Endothelial cell of umbilical vein (primary cell): ENCODE data around the gene PLD1. TPM values are rescaled to one million over a fixed set of nuclear protein-coding genes. Genes with fewer than 3 reads are reported as not detected.

Experiments
- BruUV-seq: library from RNA; stranded (reverse); fragments of 400-500 nt; replicated peaks from 2 replicates; lab custom pipeline; 2021; lab: Mats Ljungman, UMichigan
- CTCF ChIA-PET: fragments of 300-600, 350-600 bp; sonication (Branson Sonifier 250); formaldehyde crosslinking; loops from one replicate; lab custom pipeline; 2021; ENCODE audit warnings: antibody characterized with exemption, inconsistent platforms; lab: Charles Lee
- POLR2A ChIA-PET: fragments of 300-600, 350-600 bp; sonication (Branson Sonifier 250); formaldehyde crosslinking; loops from one replicate; lab custom pipeline; 2021; ENCODE audit warnings: antibody characterized with exemption, inconsistent platforms; lab: Charles Lee
- DNase-seq: peaks from one replicate; pipeline ENCODE4 v3.0.0-alpha.2; 2011; ENCODE audit warnings: low read depth, low spot score
- FAIRE-seq: peaks from 2 replicates; lab custom pipeline; 2011; peaks lifted over from hg19 to GRCh38; lab: Jason Lieb, UNC
- H2AFZ ChIP-seq: 2 replicates; pipeline ENCODE4 v1.6.0; 2012; ENCODE audit warnings: low read depth, low read length, control low read depth, inconsistent platforms
- H3K27ac ChIP-seq: 2 replicates; pipeline ENCODE4 v1.5.1; 2011; ENCODE audit warnings: low read depth, mild to moderate bottlenecking, control low read depth, low read length, moderate library complexity; ENCODE audit not compliant: insufficient read depth
- H3K27me3 ChIP-seq, 2 experiments: 2 replicates each; pipeline versions ENCODE4 v1.6.0 to v1.6.1; 2011; ENCODE audit warnings: low read length in 2 of 2, mixed read lengths in 1 of 2; ENCODE audit not compliant: control insufficient read depth in 2 of 2, insufficient read depth in 2 of 2
- H3K36me3 ChIP-seq, 2 experiments: 2 replicates in 1 of 2; 3 replicates in 1 of 2; pipeline ENCODE4 v1.5.1; 2011; ENCODE audit warnings: low read length in 2 of 2, mild to moderate bottlenecking in 1 of 2, moderate library complexity in 1 of 2; ENCODE audit not compliant: control insufficient read depth in 2 of 2, insufficient read depth in 2 of 2; ENCODE audit errors: extremely low read depth in 1 of 2
- H3K4me1 ChIP-seq: 3 replicates; pipeline ENCODE4 v1.5.1; 2011; ENCODE audit warnings: mild to moderate bottlenecking, low read length; ENCODE audit not compliant: control insufficient read depth, insufficient read depth; ENCODE audit errors: extremely low read depth
- H3K4me2 ChIP-seq: 2 replicates; pipeline ENCODE4 v1.6.1; 2011; ENCODE audit warnings: low read length, control low read depth, mixed read lengths; ENCODE audit not compliant: insufficient read depth
- H3K4me3 ChIP-seq, 3 experiments: fragments of 200-600 bp in 1 of 3; sonication (generic), shearing (Covaris generic) in 1 of 3; replicated peaks in 1 of 3; 2 replicates each; pipeline ENCODE4 v1.5.1; 2011 to 2016; ENCODE audit warnings: control low read depth in 3 of 3, low read length in 3 of 3, mild to moderate bottlenecking in 2 of 3, inconsistent platforms in 1 of 3, low read depth in 1 of 3, moderate library complexity in 1 of 3; ENCODE audit not compliant: insufficient read depth in 1 of 3
- H3K79me2 ChIP-seq: 2 replicates; pipeline ENCODE4 v1.6.0; 2012; ENCODE audit warnings: low read length, inconsistent platforms; ENCODE audit not compliant: control insufficient read depth, insufficient read depth
- H3K9ac ChIP-seq: replicated peaks from 2 replicates; pipeline ENCODE3; 2011; ENCODE audit warnings: low read length, control low read depth; ENCODE audit not compliant: insufficient read depth; ENCODE audit errors: extremely low read depth
- H3K9me1 ChIP-seq: replicated peaks from 3 replicates; pipeline ENCODE4 v1.6.0; 2011; ENCODE audit warnings: mild to moderate bottlenecking, low read length; ENCODE audit not compliant: control insufficient read depth, insufficient read depth; ENCODE audit errors: extremely low read depth
- H3K9me3 ChIP-seq: replicated peaks from 2 replicates; pipeline ENCODE4 v1.5.1; 2012; ENCODE audit warnings: low read length, inconsistent platforms; ENCODE audit not compliant: control insufficient read depth, insufficient read depth
- H4K20me1 ChIP-seq: replicated peaks from 2 replicates; pipeline ENCODE3; 2011; ENCODE audit warnings: mild to moderate bottlenecking, low read length; ENCODE audit not compliant: control insufficient read depth, insufficient read depth; ENCODE audit errors: extremely low read depth
- EZH2 ChIP-seq: IDR thresholded peaks from 2 replicates; pipeline ENCODE4 v1.6.1; 2012; ENCODE audit warnings: borderline replicate concordance, low read depth, mild to moderate bottlenecking, moderate library complexity, low read length, inconsistent platforms; ENCODE audit not compliant: severe bottlenecking
- FOS ChIP-seq: IDR thresholded peaks from 2 replicates; pipeline ENCODE4 v1.6.1; 2011; ENCODE audit warnings: mild to moderate bottlenecking, low read length, moderate library complexity, borderline replicate concordance; ENCODE audit not compliant: insufficient read depth
- GATA2 ChIP-seq: IDR thresholded peaks from 2 replicates; pipeline ENCODE4 v1.7.0; 2011; ENCODE audit warnings: low read depth, mild to moderate bottlenecking, moderate library complexity, mixed read lengths, low read length; ENCODE audit not compliant: insufficient read length, insufficient read depth
- JUN ChIP-seq: IDR thresholded peaks from 2 replicates; pipeline ENCODE4 v1.6.1; 2011; ENCODE audit warnings: borderline replicate concordance, low read depth; ENCODE audit not compliant: insufficient read length, insufficient read depth
- MYC ChIP-seq: IDR thresholded peaks from one replicate; pipeline ENCODE4 v1.6.1; 2011; ENCODE audit warnings: mild to moderate bottlenecking, low read depth, low read length
- POLR2A ChIP-seq: IDR thresholded peaks from 2 replicates; pipeline ENCODE4 v1.6.1; 2012; ENCODE audit warnings: low read depth, mild to moderate bottlenecking, control low read depth, low read length
- POLR2AphosphoS5 ChIP-seq: IDR thresholded peaks from 2 replicates; pipeline ENCODE4 v1.6.1; 2012; ENCODE audit warnings: low read depth, mild to moderate bottlenecking, control low read depth, low read length, moderate library complexity; ENCODE audit not compliant: insufficient read depth
- dilution Hi-C: fragments of 300-500 bp; cut with MboI; formaldehyde crosslinking; loops from one replicate; pipeline ENCODE4 v1.15.0; 2019; ENCODE audit warnings: low sequenced_read_pairs; ENCODE audit not compliant: extremely low pct_ligation_motif_present
- intact Hi-C: fragments of 100-400 bp; cut with micrococcal nuclease; formaldehyde crosslinking; loops from one replicate; pipeline ENCODE4 v1.10.0; 2022
- polyA plus RNA-seq, 4 experiments: library from polyadenylated mRNA; depleted of rRNA in 3 of 4; stranded (reverse) in 3 of 4; unstranded in 1 of 4; fragments of >200 nt; gene quantifications; 2 replicates each; pipeline versions ENCODE4 v1.2.1 to v1.2.3, GENCODE V29; 2011 to 2012; ENCODE audit warnings: missing spikeins in 1 of 4
- total RNA-seq: library from RNA; stranded (reverse); gene quantifications from 2 replicates; pipeline ENCODE4 v1.2.3, GENCODE V29; 2021
- TF ChIP-seq, protein P1 (sequence below): IDR thresholded peaks from 2 replicates; pipeline ENCODE4 v1.6.1; 2011; ENCODE audit not compliant: insufficient read depth, insufficient read length
- TF ChIP-seq, protein P2 (sequence below), 2 donors: IDR thresholded peaks; 1 replicate in 1 of 2; 2 replicates in 1 of 2; pipeline ENCODE4 v1.5.1; 2011; ENCODE audit warnings: low read length in 2 of 2, mild to moderate bottlenecking in 2 of 2, moderate library complexity in 2 of 2, control low read depth in 1 of 2, inconsistent platforms in 1 of 2, low read depth in 1 of 2; ENCODE audit not compliant: insufficient read depth in 1 of 2; ENCODE audit errors: extremely low read depth in 1 of 2

The PLD1 gene
- total and polyA plus RNA-seq, 2 donors (not counting 3 experiments of a cell fraction or from before 2014, with no cell fraction given) = 42.0 to 108 TPM

DNA sequence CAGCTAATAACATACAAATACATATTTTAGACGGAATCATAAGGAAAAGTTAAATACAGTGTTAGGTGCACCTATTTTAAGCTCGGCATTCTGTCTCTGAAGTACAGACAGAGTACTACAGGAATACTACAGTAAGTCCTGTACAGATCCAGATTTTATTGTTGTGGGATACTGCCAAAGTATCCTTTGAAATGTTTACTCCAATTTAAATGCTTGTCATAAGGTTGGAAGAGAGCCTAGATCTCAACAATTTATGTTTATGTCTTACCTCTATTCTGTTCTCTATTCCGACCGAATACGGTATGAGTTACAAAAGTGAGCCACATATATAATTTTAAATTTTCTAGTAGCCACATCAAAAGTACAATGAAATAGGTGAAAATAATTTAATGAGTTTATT lies 25.3 kb downstream of the PLD1 start:
- Histone ChIP-seq H3K27ac (no peak overlapping the region), H3K9ac (no peak overlapping the region), H4K20me1 (no peaks in the 10 kb centered on the region), H3K4me2 (no peak overlapping the region), H3K79me2 (peaks cover 20% of the 10 kb centered on the region), H3K9me1 (no peaks in the 10 kb centered on the region), H2AFZ (no peak overlapping the region), H3K4me3 (no peak overlapping the region), H3K9me3 (no peaks in the 10 kb centered on the region), H3K27me3 (no peaks in the 10 kb centered on the region), H3K36me3 (no peaks in the 10 kb centered on the region), H3K4me1 (peaks cover 64% of the 10 kb centered on the region)
- ChIA-PET POLR2A (no interaction called here), CTCF (interaction anchor here (1.0 to 2.9 kb wide), 6 partner anchors 9 to 557 kb away, joined by 3 to 13 read pairs (median 4); no protein-coding TSS in a partner anchor)
- FAIRE-seq = no peak
- dilution Hi-C loops (no loop called here), intact Hi-C loops (loop anchor here (5.0 kb wide), 1 partner anchor 547 kb away; no protein-coding TSS in a partner anchor)
- no peak for TF ChIP-seq MYC
- no peak for TF ChIP-seq JUN
- TF ChIP-seq POLR2AphosphoS5 = no peak
- TF ChIP-seq GATA2 = no peak
- no peak for TF ChIP-seq FOS
- no peak for TF ChIP-seq EZH2
- TF ChIP-seq, protein P1, sequence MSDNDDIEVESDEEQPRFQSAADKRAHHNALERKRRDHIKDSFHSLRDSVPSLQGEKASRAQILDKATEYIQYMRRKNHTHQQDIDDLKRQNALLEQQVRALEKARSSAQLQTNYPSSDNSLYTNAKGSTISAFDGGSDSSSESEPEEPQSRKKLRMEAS = no peak
- no peak for TF ChIP-seq POLR2A
- TF ChIP-seq, protein P2, sequence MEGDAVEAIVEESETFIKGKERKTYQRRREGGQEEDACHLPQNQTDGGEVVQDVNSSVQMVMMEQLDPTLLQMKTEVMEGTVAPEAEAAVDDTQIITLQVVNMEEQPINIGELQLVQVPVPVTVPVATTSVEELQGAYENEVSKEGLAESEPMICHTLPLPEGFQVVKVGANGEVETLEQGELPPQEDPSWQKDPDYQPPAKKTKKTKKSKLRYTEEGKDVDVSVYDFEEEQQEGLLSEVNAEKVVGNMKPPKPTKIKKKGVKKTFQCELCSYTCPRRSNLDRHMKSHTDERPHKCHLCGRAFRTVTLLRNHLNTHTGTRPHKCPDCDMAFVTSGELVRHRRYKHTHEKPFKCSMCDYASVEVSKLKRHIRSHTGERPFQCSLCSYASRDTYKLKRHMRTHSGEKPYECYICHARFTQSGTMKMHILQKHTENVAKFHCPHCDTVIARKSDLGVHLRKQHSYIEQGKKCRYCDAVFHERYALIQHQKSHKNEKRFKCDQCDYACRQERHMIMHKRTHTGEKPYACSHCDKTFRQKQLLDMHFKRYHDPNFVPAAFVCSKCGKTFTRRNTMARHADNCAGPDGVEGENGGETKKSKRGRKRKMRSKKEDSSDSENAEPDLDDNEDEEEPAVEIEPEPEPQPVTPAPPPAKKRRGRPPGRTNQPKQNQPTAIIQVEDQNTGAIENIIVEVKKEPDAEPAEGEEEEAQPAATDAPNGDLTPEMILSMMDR (IDR thresholded peaks at IDR 0.05; ENCODE audit: extremely low read depth in 1 of 2, insufficient read depth in 1 of 2, low read depth in 1 of 2, low read length in 2 of 2) = no peak
- no TSS peak for BruUV-seq
- no peak for DNase-seq
